ENCODE results near the gene ZNF419. TPM values are rescaled to one million over a fixed set of nuclear protein-coding genes. Genes with fewer than 3 reads are reported as not detected.
"Not testable (repeated sequence)": the region's sequence is repeated elsewhere in the genome, so short reads cannot be mapped to it uniquely, and the experiment has no call there.

Gene ZNF419
- total RNA-seq (2011; cell fraction: chromatin; rRNA removed; ENCODE audit: low replicate concordance) = 7.7 and 13.6 TPM in 2 replicates
- 7.6 and 8.3 TPM in 2 replicates for total RNA-seq (2011; cell fraction: nucleolus; rRNA removed)
- total RNA-seq (2011; cell fraction: nucleoplasm; rRNA removed) = 9.8 and 12.7 TPM in 2 replicates
- total RNA-seq (2014; rRNA removed) = 1.4 and 1.6 TPM in 2 replicates
- total RNA-seq (2014; rRNA removed; fragmentation: Illumina TruSeq; extraction: Trizol) = 1.8 and 2.3 TPM in 2 replicates
- total RNA-seq (2015; rRNA removed; fragmentation: Illumina TruSeq; extraction: Trizol) = 1.2 and 1.3 TPM in 2 replicates
- 1.5 TPM in 2 replicates for total RNA-seq (2021)
- polyA plus RNA-seq (2011; rRNA removed) = 1.7 and 5.4 TPM in 2 replicates
- 1.8 and 3.0 TPM in 2 replicates for polyA plus RNA-seq (2011; cell fraction: cytosol; rRNA removed)
- 5.5 and 15.2 TPM in 2 replicates for polyA plus RNA-seq (2011; cell fraction: nucleus; rRNA removed)
- polyA plus RNA-seq (2012) = 0.99 and 1.8 TPM in 2 replicates
- 1.3 TPM in 2 replicates for polyA plus RNA-seq (2014; fragmentation: Illumina TruSeq; extraction: Trizol)
- under 1 TPM; 0.07 to 0.50 TPM for polyA plus RNA-seq (2014; fragmentation: Nextera tagmentation; extraction: Ambion mirVana)
- polyA plus RNA-seq (2014; rRNA removed) = 1.3 and 2.2 TPM in 2 replicates
- polyA minus RNA-seq (2011; rRNA and poly(A)+ RNA removed) = 1.6 and 3.5 TPM in 2 replicates
- polyA minus RNA-seq (2011; cell fraction: cytosol; rRNA and poly(A)+ RNA removed) = 1.2 TPM in 1 of 2 replicates, not detected in the other
- polyA minus RNA-seq (2011; cell fraction: nucleus; rRNA and poly(A)+ RNA removed) = 3.4 and 6.3 TPM in 2 replicates
- Bru-seq, nascent RNA = percentile 46 among the genes with signal in this experiment
- BruChase-seq, experiment 1, labeled RNA remaining after a 2-hour chase = percentile 57 among the genes with signal in this experiment
- percentile 60 among the genes with signal in this experiment for BruChase-seq, experiment 2, labeled RNA remaining after a 6-hour chase
- long read RNA-seq, experiment 1, partial matches to known transcripts = 0 of 3 reads
- long read RNA-seq, experiment 1, other reads (novel, unspliced or antisense) = 0 of 3 reads
- long read RNA-seq, experiment 2, partial matches to known transcripts = 0 of 2 reads
- long read RNA-seq, experiment 2, other reads (novel, unspliced or antisense) = 1 of 2 reads
- long read RNA-seq, experiment 3, partial matches to known transcripts = 0 of 1 reads
- long read RNA-seq, experiment 3, other reads (novel, unspliced or antisense) = 0 of 1 reads

DNA sequence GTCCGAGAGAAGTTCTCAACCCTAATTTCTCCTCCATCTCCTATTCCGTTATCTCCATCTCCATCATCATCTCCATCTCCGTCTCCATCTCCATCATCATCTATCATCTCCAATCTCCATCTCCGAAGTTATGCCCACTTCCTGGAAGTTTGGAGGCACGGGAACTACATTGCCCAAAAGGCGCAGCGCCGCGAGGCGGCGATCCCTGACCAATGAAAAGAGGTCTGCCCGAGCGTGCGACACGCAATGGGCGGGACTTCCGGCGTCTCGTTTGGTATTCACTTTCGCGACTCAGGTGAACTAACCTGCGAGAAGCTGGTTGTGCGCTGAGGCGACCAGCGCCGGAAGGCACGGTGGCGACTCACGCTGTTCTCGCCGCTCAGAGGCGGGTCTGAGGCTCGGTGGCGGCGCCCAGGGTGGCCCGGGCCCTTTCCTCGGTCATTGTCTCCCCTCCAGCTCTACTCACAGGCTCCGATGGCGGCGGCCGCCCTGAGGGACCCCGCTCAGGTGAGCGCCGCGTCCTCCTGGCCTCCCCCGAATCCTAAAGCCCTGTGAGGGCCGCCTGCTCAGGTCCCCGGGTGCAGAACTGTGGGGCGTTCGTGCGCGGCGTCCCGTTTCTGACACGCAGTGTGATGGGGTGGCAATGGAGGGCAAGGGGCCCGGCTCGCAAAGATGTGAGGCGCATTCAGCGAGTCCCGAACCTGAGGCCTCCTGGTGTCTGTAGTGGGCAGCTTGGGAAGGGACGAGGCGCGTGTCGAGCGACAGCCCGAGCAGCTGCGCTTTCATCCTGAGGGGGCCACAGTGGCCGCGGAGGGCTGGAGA, at the start of gene ZNF419:
ZNF419 (plus strand) TSS at position 274 of the 822 bp plus-strand sequence; CDS start at position 475, 201 bp downstream.
- peak; percentile 80 for FAIRE-seq
- in situ Hi-C loops (cut with MboI) = not testable (repeated sequence)
- TF ChIP-seq NFYB (IDR thresholded peaks at IDR 0.05; ENCODE audit: extremely low read depth, insufficient read length) (peak; percentile 31), FOS (IDR thresholded peaks at IDR 0.05; ENCODE audit: extremely low read depth, insufficient read length) (peak; percentile 62), HCFC1 (IDR thresholded peaks at IDR 0.05; ENCODE audit: low read depth, low read length) (peak; percentile 86), MBD2 (IDR thresholded peaks at IDR 0.05; ENCODE audit: borderline replicate concordance, low read depth) (peak; percentile 81), ZNF143 (CRISPR knock-in tag; IDR thresholded peaks at IDR 0.05) (peak; percentile 79), ELF4 (CRISPR knock-in tag; IDR thresholded peaks at IDR 0.05) (0 out of 2 replicates have a peak, but pooled peaks have one; percentile 22)
- TF ChIP-seq, protein P1, sequence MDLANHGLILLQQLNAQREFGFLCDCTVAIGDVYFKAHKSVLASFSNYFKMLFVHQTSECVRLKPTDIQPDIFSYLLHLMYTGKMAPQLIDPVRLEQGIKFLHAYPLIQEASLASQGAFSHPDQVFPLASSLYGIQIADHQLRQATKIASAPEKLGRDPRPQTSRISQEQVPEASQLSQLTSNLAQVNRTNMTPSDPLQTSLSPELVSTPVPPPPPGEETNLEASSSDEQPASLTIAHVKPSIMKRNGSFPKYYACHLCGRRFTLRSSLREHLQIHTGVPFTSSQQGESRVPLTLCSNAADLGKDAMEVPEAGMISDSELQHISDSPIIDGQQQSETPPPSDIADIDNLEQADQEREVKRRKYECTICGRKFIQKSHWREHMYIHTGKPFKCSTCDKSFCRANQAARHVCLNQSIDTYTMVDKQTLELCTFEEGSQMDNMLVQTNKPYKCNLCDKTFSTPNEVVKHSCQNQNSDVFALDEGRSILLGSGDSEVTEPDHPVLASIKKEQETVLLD (IDR thresholded peaks at IDR 0.05) = peak; percentile 53; the same call in 1 of the 2 replicates

More for the DNA sequence above, at the start of gene ZNF419:
- H3K27me3 ChIP-seq (ENCODE audit: control insufficient read depth in 2 of 2, insufficient read depth in 2 of 2, low read length in 2 of 2); H3K4me1 ChIP-seq (replicated peaks in 1 of 2; ENCODE audit: control insufficient read depth in 2 of 2, insufficient read depth in 2 of 2, low read length in 2 of 2); H3K27ac ChIP-seq (ENCODE audit: extremely low read depth, low read depth, low read length); H3K79me2 ChIP-seq (ENCODE audit: control insufficient read depth, insufficient read depth, low read length); POLR2A ChIA-PET; H3K36me3 ChIP-seq (ENCODE audit: control insufficient read depth, insufficient read depth, low read length); H3K9me1 ChIP-seq (ENCODE audit: control insufficient read depth, insufficient read depth, low read length); BruUV-seq (replicated peaks); H3K9me3 ChIP-seq (replicated peaks; ENCODE audit: control insufficient read depth, insufficient read depth, low read depth, low read length); intact Hi-C loops (cut with micrococcal nuclease); H4K20me1 ChIP-seq (replicated peaks; ENCODE audit: control insufficient read depth, insufficient read depth, low read length); CTCF ChIA-PET (ENCODE audit: low intra/inter-chr PET ratio): not testable (repeated sequence)
- H3K4me3 ChIP-seq = peak within 1 kb of the TSS; percentile 55
- WGBS (ENCODE audit: insufficient coverage, low coverage, missing lambda C conversion rate) = 3% methylated on average over 50 of the region's 69 CpGs
- H2AFZ ChIP-seq (ENCODE audit: low read depth, low read length) = peak within 1 kb of the TSS; percentile 85
- ATAC-seq (peak; percentile 97), DNase-seq (ENCODE audit: extremely low read depth in 1 of 4, low spot score in 3 of 4) (peak; percentile 78 to 80 (median 79))
- H3K4me2 ChIP-seq (ENCODE audit: insufficient read depth, low read length) = peak within 1 kb of the TSS; percentile 76
- H3K9ac ChIP-seq (ENCODE audit: insufficient read depth in 1 of 2, low read depth in 2 of 2, low read length in 2 of 2) = peak within 1 kb of the TSS; percentile 37 to 86; a peak in 3 of 4 replicates

Measured in K562 (cell line).